Adipose tissue (tissue), 3 donors: ENCODE data around the gene AMBP. TPM values are rescaled to one million over a fixed set of nuclear protein-coding genes. Genes with fewer than 3 reads are reported as not detected.
"Not testable (repeated sequence)": the region's sequence is repeated elsewhere in the genome, so short reads cannot be mapped to it uniquely, and the experiment has no call there.

Experiments
- H3K27ac ChIP-seq: one replicate; pipeline ENCODE4 v1.5.1; 2013; ENCODE audit warnings: low read depth, low read length
- WGBS, 3 donors: extraction: QIAGEN DNeasy Blood & Tissue Kit; methylation state at CpG; one replicate each; pipeline ENCODE4 v1.1.7; 2013; 5-methylcytosine and 5-hydroxymethylcytosine counted together
- polyA plus RNA-seq, 3 donors: library from polyadenylated mRNA; stranded (reverse); fragments of 200-250 nt; gene quantifications; one replicate each; pipeline ENCODE4 v1.2.3, GENCODE V29; 2013
- donor health status: healthy with polysubstance abuse.
- donor health status: Bipolar disorder and iron deficiency.
- donor health status: healthy.

The AMBP gene
- polyA plus RNA-seq, 3 donors, result 0.16 to 57.3 TPM; not detected in 1

- WGBS, 3 donors, result 74 to 78% (median 77%) methylated on average over 13 to 14 of the region's 14 CpGs
These were observed 18.9 kb upstream of the AMBP start for GRCh38 chr9:114096866-114097612.

GRCh38 chr9:114096041-114096511 is 18.0 kb upstream of the AMBP start:
- 78 to 86% (median 83%) methylated on average over 9 of the region's 9 CpGs for WGBS, 3 donors
- no peak overlapping the region for H3K27ac ChIP-seq

More at GRCh38 chr9:114096866-114097612, 18.9 kb upstream of the AMBP start:
- H3K27ac ChIP-seq, result no peak overlapping the region

- H3K27ac ChIP-seq, result no peak overlapping the region
- 94 to 96% (median 95%) methylated on average over 12 of the region's 12 CpGs for WGBS, 3 donors
These were observed 16.9 kb upstream of the AMBP start for GRCh38 chr9:114094971-114095370.

GRCh38 chr9:114093761-114094505 is 15.8 kb upstream of the AMBP start:
- no peak overlapping the region for H3K27ac ChIP-seq
- 85 to 95% (median 89%) methylated on average over 9 of the region's 9 CpGs for WGBS, 3 donors

- 87 to 90% (median 87%) methylated on average over 4 of the region's 4 CpGs for WGBS, 3 donors
- H3K27ac ChIP-seq, result no peak overlapping the region
These were observed 15.0 kb upstream of the AMBP start for GRCh38 chr9:114093031-114093471.

- no peak overlapping the region for H3K27ac ChIP-seq
- 86 to 89% (median 88%) methylated on average over 4 of the region's 4 CpGs for WGBS, 3 donors
These were observed 14.2 kb upstream of the AMBP start for GRCh38 chr9:114092336-114092735.

- 91 to 96% (median 95%) methylated on average over 8 of the region's 8 CpGs for WGBS, 3 donors
- no peak overlapping the region for H3K27ac ChIP-seq
These were observed 13.6 kb upstream of the AMBP start for GRCh38 chr9:114091711-114092110.

- WGBS, 3 donors, result 94 to 97% (median 94%) methylated on average over 4 of the region's 4 CpGs
- no peak overlapping the region for H3K27ac ChIP-seq
These were observed 12.7 kb upstream of the AMBP start for GRCh38 chr9:114090798-114091197.

GRCh38 chr9:114089206-114089840 is 11.2 kb upstream of the AMBP start:
- no peak overlapping the region for H3K27ac ChIP-seq
- WGBS, 3 donors, result 85 to 88% (median 87%) methylated on average over 4 of the region's 4 CpGs

- WGBS, 3 donors, result 91 to 93% (median 91%) methylated on average over 7 of the region's 7 CpGs
- H3K27ac ChIP-seq, result no peak overlapping the region
These were observed 10.6 kb upstream of the AMBP start for GRCh38 chr9:114088571-114089170.

GRCh38 chr9:114087721-114088120 is 9.6 kb upstream of the AMBP start:
- WGBS, 3 donors, result 61 to 73% (median 70%) methylated on average over 7 of the region's 7 CpGs
- no peak overlapping the region for H3K27ac ChIP-seq

GRCh38 chr9:114086607-114087006 is 8.5 kb upstream of the AMBP start:
- WGBS, 3 donors, result 89 to 94% (median 89%) methylated on average over 4 of the region's 4 CpGs
- no peak overlapping the region for H3K27ac ChIP-seq

- 88 to 90% (median 88%) methylated on average over 6 of the region's 6 CpGs for WGBS, 3 donors
These were observed 7.9 kb upstream of the AMBP start for GRCh38 chr9:114086009-114086408.

GRCh38 chr9:114085387-114085789 is 7.3 kb upstream of the AMBP start:
- no peak overlapping the region for H3K27ac ChIP-seq
- WGBS, 3 donors, result 84 to 94% (median 84%) methylated on average over 9 of the region's 9 CpGs

More at GRCh38 chr9:114086009-114086408, 7.9 kb upstream of the AMBP start:
- H3K27ac ChIP-seq, result no peak overlapping the region

- H3K27ac ChIP-seq, result no peak overlapping the region
- 64 to 74% (median 67%) methylated on average over 11 of the region's 11 CpGs for WGBS, 3 donors
These were observed 6.4 kb upstream of the AMBP start for GRCh38 chr9:114084282-114085073.

- no peak overlapping the region for H3K27ac ChIP-seq
- WGBS, 3 donors, result 84 to 92% (median 87%) methylated on average over 6 of the region's 6 CpGs
These were observed 5.6 kb upstream of the AMBP start for GRCh38 chr9:114083666-114084065.

- 39 to 56% (median 53%) methylated on average over 13 of the region's 13 CpGs for WGBS, 3 donors
- not testable (repeated sequence) for H3K27ac ChIP-seq
These were observed 4.8 kb upstream of the AMBP start for GRCh38 chr9:114082763-114083412.
